Measurements from ENCODE around the gene PWWP2B.
"Not testable (repeated sequence)": the region's sequence is repeated elsewhere in the genome, so short reads cannot be mapped to it uniquely, and the experiment has no call there.

Gene PWWP2B

DNA sequence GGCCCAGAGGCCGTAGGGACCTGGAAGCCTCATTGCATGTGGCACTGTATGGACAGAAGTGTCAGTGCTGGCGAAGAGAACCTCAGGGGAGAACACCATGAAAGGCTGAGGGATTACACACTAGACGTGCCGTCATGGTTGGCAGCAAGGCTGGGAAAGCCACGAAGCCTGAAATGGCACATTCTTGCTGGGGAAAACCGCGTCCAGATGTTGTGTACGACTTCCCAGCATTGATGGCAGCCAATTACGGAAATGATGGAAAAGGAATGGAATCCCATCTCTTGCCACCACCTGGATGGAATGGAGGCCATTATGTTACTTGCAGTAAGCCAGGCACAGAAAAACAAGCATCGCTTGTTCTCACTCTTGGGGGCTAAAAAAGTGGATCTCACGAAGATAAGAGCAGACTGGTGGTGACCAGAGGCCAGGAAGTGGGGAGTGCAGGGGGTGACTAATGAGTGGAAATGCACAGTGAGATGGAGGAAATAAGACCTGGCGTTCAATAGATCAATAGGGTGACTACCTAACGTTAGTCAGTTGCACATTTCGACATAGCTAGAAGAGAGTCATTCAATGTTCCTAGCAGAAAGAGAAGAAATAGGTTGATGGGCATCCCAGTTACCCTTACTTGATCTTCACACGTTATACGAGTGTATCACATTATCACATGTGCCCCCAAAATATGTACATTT is 14.6 kb upstream of the PWWP2B start:
- no peak for DNase-seq

DNA sequence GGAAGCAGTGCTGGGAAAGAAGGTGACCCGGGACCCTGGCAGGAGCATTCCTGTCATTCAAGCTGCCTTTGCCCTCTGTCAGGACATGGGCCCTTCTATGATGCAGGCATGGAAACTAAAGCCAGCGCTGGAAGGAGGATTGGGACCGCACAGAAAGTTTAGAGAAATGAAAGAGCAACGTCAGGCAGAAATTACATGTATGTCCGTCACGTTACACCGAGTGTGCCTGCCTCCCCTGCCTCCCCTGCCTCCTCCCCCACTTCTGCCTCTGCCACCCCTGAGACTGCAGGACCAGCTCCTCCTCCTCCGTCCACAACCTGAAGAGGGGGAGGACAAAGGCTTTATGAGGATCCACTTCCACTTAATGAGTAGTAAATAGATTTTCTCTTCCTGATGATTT is 13.9 kb upstream of the PWWP2B start:
- no peak for DNase-seq

DNA sequence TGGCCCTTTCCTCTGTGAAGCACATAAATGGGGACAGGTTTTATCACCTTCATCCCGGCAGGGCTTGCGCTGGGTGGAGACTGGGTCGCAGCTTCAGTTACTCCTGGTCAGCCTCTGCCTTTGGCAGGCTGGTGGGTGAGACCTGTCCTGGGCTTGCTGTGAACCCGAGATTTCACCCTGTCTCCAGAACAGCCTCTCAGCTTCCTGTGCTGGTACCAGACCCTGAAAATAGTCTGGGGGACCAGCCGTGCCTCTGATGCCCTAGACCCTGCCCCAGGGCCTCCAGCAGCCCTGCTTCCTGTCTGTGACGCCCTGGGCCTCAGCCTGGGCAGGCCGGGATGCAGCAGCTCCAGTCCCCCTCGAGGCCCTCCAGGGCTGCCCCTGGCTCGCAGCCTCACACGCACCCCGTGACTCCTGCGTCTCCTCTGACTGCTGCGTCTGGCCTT is 13.2 kb upstream of the PWWP2B start:
- DNase-seq, result no peak

DNA sequence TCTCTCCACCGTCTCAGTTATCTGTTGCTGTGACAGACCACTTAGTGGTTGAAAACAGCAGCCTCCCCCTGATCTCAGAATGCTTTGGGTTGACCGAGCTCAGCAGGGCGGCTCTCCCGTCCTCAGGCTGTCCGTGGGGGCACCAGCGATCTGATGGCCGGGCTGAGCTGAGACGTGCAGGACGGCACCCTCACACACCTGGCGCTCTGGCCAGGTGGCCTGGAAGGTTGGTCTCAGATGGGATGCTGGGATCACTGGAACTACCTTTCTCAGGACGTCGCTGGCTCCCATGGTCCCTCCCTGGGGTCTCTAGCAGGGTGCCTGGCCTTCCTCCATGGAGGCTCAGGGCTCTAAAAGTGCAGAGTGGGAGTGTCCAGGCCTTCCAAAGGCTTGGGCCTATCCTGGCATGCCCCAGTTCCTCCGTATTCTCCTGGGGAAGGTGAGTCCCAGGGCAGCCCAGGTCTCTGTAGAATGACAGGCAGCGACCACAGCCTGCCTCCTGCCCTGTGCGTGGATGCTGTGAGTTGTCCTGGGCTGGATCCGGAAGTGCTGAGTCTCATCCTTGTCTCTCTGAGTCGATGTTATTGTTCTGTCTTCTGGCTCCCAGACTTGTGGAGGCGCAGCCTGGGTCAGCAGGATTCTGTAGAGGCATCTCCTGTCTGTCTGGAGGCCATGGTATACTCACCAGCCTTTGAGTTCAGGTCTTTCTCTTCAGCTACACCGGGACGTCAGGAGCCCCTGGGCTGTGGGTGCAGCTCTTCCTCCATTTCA is 12.2 kb upstream of the PWWP2B start:
- no peak for DNase-seq

DNA sequence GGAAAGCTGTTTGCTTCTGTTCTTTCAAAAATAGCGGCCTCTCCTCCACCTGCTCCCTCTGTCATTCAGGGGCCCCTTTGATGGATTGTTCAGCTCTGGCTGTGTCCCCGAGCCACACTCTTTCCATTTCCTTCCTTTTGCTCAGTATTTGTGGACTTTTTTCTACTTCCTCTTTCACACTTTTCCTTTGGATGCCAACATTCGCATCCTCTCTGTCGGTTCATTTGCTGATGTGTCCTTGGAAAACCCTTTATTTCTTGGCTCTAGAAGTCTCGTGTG is 11.7 kb upstream of the PWWP2B start:
- no peak for DNase-seq

DNA sequence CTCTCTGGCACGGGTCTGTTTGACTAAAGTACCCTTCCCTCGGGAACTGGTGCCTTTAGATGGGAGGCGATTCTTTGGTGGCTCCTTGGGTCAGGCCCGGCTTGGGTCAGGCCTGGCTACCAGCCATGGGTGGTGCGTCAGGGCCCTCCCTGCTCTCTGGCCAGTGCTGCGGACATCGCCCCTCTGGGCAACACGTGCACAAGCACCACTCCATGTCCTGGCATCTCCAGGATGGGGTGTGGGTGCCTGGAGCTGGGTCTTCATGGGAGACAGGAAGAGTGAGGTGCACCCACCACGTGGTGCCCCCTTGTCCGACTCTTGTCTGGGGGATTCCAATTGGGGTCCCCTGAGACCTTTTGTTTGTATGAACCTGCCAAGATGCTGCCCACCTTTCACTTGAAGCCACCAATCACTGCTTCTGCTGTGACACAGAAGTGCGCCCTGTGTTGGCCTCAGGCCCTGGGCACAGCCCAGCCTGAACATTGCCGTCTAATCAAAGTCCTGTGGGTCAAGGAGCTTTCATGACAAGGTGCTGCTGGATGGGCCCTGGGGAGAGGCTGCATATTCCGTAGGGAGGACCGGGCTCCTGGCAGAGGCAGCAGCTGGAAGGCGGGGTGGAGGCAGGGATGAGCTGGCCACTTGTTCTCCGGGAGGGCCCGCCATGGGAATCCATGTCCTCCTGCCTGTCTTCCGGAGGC is 11.1 kb upstream of the PWWP2B start:
- no peak for DNase-seq

DNA sequence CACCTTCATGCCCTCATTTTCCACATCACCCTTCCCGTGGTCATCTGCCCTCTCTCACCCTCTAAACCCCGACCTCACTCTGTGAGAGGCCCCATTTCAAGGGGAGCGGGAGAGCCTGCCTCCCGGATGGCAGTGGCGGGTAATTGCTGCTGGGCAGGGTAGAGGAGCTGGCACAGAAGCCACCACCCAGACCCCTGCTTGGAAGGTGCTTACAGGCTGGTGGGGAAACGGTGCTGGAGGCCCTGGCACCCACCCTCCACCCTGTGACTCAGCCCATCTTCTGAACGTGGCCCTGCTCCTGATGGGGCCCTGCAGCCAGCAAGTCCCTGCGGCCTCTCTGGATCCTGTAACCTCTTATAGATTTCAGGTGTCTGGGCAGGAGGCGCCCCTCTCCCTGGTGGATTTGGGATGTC is 10.6 kb upstream of the PWWP2B start:
- DNase-seq, result no peak

DNA sequence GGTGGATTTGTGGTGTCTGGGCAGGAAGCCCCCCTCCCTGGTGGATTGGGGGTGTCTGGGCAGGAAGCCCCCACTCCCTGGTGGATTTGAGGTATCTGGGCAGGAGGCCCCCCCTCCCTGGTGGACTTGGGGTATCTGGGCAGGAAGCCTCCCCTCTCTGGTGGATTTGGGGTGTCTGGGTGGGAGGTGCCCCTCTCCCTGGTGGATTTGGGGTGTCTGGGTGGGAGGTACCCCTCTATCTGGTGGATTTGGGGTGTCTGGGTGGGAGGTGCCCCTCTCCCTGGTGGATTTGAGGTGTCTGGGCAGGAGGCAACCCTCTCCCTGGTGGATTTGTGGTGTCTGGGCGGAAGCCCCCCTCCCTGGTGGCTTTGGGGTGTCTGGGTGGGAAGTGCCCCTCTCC is 10.1 kb upstream of the PWWP2B start:
- not testable (repeated sequence) for DNase-seq

DNA sequence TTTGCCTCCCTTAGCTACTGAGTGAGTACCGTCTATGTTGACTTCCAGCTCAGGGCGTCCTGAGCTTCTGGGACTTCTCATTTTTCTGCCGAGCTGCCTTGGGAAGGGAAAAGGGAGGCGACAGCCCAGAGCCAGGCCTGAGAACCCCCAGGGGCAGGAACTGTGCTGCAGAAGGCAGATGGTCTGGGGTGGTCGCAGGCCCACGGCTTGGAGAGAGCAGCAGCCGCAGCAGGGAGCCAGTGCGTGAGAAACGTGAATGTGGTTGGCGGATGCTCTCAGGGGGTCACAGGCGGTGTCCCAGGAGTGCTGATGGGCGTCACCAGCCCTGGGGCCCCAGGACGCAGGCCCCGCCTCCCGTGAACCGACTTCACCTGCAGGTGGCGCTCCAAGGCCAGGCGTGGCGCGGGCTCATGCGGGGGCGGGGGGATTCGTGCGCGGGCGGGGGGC is 9.2 kb upstream of the PWWP2B start:
- DNase-seq, result peak; percentile 82

DNA sequence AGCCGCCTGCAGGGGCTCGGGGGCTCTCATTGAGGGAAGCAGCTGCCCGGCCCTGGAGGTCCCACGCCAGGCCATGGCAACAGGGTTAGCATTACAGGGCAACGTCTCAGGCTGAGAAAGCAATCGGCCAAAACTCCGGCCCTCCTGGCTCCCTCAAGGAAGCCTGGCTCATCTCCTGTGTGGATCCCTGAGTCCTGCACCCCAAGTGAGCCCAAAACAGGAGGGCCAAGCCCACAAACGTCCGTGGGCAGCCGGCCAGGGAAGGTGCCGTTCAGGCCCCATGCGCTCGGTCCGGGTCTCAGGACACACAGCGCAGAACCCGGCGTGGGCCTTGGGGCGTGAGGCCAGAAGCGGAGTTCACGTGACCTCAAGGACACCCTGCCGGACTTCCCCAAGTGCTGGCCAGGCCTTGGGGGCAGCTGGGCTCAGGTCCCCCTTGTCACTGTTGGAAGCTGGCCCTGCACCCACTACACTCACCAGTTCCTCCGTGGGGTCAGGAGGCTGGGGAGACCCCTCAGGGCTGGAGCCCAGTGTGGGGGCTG is 8.0 kb upstream of the PWWP2B start:
- no peak for DNase-seq

DNA sequence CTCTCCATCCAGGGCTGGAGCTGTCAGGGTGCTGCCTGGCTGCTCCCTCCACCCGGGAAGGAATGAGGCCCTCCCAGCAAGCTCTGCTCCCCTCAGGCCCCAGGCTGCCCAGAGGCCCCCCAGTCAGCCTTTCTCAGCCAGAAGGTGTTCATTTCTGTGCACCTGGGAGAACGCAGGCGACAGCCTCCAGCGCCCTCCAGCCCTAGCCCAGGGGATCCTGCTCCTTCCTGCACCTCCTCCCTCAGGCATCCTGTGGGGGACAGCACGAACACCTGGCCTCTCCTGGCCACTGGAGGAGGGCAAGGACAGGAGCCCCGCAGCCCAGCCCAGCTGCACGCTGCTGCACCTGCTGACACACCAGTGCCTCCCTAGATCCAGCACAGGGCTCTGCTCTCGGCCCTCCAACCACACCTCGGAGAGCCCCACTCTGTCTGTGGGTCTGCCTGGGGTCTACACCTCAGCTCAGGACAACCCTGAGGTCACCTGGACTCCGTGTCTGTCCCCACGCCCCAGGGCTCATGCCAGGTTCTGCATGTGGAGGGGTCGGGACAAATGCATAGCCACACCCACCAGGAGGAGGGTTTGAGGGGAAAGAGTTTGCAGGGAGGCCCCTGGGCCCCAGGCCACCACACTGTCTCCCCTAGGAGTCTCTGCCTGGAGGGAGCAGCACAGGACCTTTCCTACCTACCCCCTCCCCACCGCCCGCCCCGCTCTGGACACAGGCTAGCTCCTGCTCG is 7.4 kb upstream of the PWWP2B start:
- peak; percentile 34 for DNase-seq

DNA sequence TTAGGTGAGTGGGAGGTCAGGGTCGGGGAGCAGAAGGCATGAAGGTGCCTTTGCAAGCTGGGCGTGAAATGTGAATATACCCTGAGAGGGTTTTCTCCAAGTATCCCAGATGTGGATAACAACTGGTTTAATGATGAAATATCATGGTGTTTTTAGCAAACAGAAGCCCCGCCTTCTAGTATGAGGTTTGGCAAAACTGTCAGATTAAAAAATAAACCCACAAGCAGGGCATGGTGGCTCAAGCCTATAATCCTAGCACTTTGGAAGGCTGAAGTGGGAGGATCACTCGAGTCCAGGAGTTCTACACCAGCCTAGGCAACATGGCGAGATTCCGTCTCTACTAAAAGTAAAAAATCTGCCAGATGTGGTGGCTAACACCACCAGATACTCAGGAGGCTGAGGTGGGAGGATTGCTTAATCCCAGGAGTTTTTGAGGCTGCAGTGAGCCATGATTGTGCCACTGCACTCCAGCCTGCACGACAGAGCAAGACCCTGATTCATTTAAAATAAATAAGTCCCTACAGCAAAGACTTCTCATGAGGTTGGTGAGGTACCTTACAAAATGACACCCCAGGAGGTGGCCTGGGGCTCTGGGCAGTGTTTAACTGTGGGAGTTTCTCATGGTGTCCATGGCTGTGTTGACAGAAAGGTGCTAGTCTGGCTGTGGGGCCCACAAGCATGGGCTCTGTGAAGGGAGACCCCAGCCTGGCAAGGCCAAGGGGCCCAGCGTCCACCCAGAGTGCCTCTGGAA is 6.7 kb upstream of the PWWP2B start:
- DNase-seq, result no peak

DNA sequence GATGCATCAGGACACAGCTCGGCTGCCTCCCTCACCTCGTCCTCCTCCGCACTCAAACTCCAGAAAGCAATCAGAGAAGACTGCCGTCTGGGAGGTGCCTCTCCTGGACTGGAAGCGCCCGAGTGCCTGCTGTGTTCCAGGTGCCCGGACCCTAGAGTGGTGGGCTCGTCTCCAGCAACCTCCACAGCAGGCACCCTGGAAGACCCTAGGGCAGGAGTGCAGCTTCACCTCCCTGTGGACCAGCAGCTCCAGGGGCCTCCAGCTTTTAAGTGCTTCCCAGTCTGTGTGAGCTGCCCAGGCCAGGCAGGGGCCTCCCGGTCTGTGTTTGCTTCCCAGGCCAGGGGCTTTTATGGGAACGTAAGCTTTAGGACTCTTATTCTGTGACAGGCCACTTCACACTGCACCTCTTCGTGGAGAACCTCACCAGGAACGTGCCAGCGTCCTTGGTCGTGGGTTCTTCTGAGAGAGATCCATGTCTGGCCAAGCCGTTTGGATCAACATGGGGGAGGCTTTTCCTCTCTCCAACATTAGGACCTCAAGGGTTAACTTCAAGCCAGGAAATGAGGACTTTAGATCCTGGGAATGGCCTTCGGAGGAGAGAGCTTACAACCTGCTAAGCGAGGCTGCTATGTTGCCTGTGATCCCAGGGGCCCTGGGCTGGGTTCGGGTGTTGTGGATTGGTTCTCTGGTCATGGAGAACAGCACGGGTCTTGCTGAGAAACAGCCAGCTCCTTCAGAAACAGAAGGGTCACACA is 5.9 kb upstream of the PWWP2B start:
- DNase-seq, result no peak

DNA sequence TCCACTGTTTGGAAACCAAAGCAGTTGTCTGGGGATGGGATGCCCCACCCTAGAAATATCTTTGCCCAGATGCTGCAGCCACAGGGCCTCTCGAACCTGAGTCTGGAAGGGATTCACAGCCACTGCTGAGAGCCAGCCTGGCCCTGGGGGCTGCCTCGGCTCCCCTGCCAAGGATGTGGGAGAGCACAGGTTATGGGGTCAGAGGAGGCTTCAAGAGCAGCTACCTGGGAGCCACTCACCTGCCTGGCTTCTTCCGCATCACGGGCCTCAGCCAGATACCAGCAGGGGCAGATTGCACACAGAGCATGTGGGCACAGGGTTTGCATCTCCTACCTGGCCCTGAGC is 5.4 kb upstream of the PWWP2B start:
- DNase-seq, result no peak

DNA sequence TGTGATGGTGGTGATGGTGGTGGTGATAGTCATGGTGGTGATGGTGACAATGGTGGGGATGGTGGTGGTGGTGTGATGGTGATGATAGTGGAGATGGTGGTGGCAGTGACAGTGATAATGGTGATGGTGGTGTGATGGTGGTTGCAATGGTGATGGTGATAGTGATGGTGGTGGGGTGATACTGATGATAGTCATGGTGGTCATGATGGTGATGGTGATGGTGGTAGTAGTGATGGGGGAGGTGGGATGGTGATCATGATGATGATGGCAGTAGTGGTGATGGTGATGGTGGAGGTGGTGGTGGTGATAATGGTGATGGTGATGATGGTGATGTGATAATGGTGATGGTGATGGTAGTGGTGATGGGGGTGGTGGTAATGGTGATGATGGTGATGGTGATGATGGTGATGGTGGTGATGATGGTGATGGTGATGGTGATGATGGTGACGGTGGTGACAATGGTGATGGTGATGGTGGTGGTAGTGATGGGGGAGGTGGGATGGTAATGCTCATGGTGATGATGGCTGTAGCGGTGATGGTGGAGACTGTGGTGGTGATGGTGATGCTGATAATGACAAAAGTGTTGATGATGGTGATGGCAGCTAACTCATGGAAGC is 4.7 kb upstream of the PWWP2B start:
- DNase-seq, result no peak

DNA sequence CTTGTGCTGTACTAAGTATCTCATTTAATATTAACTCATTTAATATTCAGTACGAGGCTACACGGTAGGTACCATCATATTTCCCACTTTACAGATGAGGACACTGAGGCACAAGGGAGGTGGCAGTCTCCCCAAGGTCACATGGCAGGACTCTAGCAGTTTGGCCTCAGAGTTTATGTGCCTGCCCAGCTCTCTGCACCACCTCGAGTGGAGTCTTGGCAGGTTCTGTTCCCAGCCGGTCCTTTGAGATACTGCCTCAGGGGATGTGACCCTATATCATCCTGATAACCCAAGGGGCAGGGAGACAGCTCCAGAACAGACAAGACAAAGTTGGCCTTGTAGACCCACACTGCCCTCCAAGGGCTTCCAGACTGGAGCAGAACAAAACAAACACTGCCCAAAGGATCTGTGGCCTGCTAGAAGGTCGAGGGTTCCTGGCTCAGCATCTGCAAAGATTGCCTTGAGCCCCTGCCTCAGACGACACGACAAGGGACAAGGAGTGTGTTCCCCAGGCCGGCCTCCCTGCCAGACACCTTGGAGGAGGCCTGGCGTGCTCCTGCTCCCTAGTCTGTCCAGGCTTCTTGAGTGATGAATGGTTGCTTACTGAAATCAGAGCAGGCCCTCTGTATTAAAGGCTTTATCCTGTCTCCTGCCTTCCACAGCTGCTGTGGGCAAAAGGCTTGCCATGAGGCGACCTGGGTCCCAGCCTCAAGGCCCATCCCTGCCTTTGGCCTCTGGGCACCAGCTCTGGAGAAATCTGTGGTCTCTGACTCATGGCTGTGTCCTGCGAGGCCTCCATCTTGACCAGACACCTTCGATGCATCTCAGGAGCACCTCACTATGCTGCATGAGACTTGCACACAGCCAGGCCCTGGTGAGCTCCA is 3.9 kb upstream of the PWWP2B start:
- no peak for DNase-seq

DNA sequence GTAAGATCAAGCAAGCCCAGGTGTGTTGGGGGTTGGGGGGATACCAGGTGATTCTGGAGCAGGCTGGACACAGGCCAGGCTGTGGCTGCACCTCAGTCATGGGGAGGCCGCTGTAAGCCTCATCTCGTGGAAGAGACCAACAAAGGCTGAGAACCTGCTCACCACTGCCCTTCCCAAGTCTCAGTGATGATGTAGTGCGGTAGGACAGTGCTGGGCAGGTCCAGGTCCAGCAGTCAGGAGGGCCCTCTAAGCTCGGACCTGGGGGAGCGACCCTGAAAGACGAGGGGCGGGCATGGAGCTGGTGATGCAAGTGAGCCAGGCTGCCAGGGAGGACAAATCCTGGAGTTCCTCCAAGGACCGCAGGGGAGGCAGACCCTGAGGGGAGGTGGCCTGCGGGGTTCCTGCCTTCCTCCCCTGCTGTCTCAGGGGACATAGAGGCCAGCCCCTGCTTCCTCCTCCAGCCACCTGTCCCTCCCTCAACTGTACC is 3.3 kb upstream of the PWWP2B start:
- no peak for DNase-seq

DNA sequence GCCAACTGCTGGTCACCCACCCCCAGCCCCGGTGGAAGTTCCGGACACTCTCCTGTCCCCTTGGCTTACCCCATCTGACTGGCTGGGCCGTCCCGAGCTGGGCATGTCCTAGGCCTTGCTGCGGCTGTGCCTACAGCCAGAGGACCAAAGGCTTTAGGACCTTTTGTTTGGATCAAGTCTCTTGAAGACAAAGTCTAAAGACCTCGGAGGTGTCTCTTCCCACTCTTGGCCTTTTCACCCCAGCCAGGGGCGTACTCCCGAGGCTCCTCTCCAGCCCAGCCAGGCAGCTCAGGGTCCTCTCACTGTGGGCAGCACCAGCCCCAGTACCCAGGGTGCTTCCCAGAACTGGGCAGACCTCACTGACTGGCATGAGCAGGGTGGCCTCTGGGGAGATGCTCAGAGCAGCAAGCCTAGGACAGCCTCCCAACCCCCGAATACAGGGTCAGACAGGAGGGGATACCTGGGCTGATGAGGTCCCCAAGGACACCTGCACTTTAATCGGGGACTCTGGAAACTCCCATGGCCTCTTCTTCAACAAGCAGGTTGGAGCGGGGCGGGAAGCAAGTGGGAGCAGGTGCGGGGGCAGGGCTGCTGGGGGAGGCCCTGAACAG is 2.7 kb upstream of the PWWP2B start:
- no peak for DNase-seq

DNA sequence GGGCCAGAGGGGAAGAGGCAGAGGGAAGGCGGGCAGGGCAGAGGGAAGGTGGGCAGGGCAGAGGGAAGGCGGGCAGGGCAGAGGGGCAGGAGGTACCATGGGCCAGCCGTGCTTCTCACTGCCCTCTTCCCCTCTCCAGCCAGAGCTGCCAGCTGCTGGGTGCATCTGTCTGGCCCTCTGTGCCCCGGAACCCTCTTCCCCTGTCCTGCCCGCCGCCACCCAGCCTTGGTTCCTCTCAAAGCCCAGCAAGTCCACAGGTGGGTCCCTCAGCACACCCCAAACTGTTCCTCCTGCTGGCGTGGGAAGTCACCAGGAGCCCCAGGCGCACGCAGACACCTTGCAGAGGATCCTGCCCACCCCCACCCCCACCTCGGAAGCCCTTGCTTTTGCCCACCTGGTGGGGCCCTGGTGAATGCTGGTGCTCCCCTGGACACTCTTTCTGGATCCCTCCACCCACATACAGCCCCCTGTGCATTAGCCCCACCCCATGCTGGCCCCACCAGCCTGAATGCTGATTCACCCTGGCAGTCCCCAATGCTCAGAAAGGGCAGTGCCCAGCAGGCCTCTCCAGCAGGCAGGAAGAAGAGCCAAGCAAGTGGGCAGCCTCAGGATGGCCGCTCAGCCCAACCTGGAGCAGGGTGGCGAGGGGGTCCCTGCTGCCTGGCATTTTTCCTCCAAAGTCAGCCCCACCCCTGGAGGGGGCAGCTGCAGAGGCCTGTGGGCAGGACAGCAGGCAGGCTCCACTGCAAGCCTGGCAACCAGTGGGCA is 1.9 kb upstream of the PWWP2B start:
- DNase-seq, result no peak

All from activated CD4-positive, alpha-beta T cell treated with anti-CD3 and anti-CD28 coated beads for 48 hours (primary cell).